ENCODE results near the gene ACTC1.

- TF ChIP-seq, protein P1, sequence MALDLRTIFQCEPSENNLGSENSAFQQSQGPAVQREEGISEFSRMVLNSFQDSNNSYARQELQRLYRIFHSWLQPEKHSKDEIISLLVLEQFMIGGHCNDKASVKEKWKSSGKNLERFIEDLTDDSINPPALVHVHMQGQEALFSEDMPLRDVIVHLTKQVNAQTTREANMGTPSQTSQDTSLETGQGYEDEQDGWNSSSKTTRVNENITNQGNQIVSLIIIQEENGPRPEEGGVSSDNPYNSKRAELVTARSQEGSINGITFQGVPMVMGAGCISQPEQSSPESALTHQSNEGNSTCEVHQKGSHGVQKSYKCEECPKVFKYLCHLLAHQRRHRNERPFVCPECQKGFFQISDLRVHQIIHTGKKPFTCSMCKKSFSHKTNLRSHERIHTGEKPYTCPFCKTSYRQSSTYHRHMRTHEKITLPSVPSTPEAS (tag by site-specific recombination; IDR thresholded peaks at IDR 0.05) = no peak
- TF ChIP-seq ZNF558 (tag by site-specific recombination; IDR thresholded peaks at IDR 0.05) = no peak
- no peak for TF ChIP-seq CTCF (tag by site-specific recombination; IDR thresholded peaks at IDR 0.05)
- TF ChIP-seq ZNF274 (IDR thresholded peaks at IDR 0.05; ENCODE audit: low read length) = no peak
- no peak for TF ChIP-seq ZNF274 (tag by site-specific recombination; IDR thresholded peaks at IDR 0.05; ENCODE audit: borderline replicate concordance)
- TF ChIP-seq ZNF530 (tag by site-specific recombination; IDR thresholded peaks at IDR 0.05; ENCODE audit: low read depth) = no peak
- TF ChIP-seq ZBTB20 (tag by site-specific recombination; IDR thresholded peaks at IDR 0.05) = no peak
- no peak for TF ChIP-seq GLI2 (tag by site-specific recombination; IDR thresholded peaks at IDR 0.05; ENCODE audit: borderline replicate concordance, low read depth)
- no peak for TF ChIP-seq ZFP3 (tag by site-specific recombination; IDR thresholded peaks at IDR 0.05; ENCODE audit: low read depth)
- TF ChIP-seq, protein P2, sequence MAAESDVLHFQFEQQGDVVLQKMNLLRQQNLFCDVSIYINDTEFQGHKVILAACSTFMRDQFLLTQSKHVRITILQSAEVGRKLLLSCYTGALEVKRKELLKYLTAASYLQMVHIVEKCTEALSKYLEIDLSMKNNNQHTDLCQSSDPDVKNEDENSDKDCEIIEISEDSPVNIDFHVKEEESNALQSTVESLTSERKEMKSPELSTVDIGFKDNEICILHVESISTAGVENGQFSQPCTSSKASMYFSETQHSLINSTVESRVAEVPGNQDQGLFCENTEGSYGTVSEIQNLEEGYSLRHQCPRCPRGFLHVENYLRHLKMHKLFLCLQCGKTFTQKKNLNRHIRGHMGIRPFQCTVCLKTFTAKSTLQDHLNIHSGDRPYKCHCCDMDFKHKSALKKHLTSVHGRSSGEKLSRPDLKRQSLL (tag by site-specific recombination; IDR thresholded peaks at IDR 0.05) = no peak
- no peak for TF ChIP-seq ZNF350 (tag by site-specific recombination; IDR thresholded peaks at IDR 0.05)
- TF ChIP-seq ZNF639 (tag by site-specific recombination; IDR thresholded peaks at IDR 0.05) = no peak
- TF ChIP-seq SCRT2 (tag by site-specific recombination; IDR thresholded peaks at IDR 0.05) = no peak
- TF ChIP-seq SCRT1 (tag by site-specific recombination; IDR thresholded peaks at IDR 0.05; ENCODE audit: borderline replicate concordance) = no peak
Observed at GRCh38 chr15:34776606-34777105, 18.7 kb downstream of the ACTC1 start.

Measured in HEK293 (cell line).